Fibroblast of upper back skin (primary cell): ENCODE results near the gene SUPT6H.
A peak's percentile ranks its signal among the peaks of the same experiment; 100 is the strongest.

Experiments
- DNase-seq: peaks from one replicate; pipeline ENCODE4 v3.0.0-alpha.2; 2013

SUPT6H gene

DNA sequence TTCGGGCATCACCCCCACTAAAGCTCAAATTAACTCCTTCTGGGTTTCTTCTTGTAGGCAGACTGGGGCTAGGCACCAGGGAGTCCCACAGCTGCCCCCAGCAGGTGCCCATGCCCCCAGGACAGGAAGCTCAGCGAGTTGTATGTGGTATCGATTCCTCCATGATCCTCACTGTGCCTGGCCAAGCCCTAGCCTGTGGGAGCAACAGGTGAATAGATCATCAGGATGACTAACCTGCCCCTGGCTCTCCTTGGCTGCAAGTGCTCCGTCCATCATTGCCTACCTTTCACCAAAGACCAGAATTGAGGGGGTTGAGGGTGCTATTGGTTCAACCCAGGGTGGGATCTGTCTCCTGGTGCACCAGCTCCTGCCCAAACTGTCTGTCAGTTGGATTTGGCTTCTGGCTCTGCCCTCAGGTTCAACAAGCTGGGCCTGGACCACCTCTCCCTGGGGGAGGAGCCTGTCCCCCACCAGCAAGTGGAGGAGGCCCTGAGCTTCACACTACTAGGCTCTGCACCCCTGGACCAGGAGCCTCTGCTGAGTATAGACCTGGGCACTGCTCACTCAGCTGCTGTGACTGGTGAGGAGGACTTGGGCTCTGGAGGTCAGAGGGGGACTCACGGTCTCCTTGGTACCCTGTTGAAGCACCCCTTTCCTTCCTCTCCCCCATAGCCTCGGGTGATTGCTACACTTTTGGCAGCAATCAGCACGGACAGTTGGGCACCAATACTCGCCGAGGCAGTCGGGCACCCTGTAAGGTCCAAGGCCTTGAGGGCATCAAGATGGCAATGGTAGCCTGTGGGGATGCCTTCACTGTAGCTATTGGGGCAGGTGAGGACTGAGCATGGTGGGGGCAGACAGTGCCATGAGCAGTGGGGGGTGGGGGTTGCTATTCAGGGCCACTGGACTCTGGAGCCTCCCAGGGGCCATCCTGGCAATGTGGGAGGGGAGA is 78.7 kb downstream of the SUPT6H start:
- no peak for DNase-seq

DNA sequence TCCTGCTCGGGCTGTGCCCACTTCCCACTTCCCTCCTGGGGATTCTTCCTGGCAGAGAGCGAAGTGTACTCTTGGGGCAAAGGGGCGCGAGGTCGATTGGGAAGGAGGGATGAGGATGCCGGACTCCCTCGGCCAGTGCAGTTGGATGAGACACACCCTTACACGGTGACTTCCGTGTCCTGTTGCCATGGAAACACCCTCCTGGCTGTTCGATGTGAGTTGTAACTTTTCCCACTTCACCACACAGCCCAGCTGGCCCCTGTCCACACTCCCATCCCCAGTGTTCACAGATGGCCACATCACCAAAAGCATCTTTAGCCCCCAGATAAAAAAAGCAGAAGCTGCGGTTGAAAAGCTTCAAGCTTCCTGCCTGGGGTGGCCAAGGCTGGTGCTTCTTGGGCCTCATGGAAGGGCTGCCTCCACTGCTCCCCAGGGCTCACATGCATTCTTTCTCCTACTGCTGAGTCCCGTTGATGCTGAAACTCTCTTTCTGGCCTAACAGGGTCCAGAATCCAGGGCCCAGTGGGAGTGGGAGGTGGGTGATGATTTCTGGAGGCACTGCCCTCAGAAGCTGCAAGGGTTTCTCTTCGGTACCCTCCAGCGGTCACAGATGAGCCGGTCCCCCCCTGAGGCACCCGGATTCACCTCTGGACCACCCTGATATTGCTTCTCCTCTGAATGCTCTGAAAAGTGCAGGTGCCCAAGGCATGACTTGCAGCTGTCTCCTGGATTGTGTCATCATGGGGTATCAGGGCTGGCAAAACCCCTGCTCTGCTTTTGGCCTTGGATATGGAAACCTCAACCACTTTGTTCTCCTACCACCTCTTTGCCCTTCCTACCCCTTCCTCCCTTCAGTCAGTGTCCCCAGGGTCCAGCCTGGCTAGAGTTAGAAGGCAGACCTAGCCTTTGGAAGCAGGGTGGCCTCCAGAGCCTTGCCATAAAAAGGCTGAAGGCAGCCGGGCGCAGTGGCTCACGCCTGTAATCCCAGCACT is 79.6 kb downstream of the SUPT6H start:
- no peak for DNase-seq

DNA sequence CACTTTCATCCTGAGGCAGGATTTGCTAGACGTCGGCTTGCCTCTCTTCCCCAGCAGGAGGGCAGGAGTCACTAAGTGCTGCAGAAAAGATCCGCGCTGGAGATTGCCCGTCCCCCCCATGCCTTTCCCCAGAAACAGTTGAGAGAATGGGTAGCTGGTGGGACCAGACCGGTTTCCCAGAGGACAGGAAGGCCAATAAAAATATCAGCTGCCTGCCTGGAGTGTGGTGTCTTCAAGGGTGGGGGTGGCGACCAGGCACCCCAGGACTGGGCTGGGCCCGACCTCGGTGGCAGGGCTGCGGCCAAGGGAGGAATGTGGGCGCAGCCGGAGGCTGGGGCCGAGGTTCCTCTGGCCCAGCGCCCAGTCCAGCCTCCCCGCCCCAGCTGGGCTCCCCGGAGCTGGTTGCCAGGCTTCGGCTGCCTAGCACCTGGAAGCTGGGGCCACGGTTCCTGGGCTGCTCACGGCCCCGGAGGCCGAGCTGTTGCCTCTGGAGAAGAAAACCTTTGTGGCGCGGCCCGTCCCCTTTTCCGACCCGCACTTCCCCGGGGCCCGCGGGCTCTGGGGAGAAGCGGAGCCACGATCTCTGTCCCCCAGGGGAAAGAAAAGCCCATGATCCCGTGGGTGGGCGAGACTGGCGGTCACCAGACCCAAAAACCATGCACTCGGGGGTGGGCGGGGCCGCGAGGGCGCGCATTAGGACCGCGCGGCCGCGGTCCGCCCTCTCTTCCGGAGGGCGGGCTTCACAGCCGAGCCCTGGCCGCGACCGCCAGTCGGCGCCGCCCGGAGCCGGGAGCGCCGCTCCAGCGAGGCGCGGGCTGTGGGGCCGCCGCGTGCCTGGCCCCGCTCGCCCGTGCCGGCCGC is 81.5 kb downstream of the SUPT6H start, which contains the start of gene TRAF4:
Gene TRAF4, plus strand, starts transcription at position 769 of the 861 bp plus-strand sequence. CDS start 102 bp downstream, outside the sequence.
- peak; percentile 87 for DNase-seq

DNA sequence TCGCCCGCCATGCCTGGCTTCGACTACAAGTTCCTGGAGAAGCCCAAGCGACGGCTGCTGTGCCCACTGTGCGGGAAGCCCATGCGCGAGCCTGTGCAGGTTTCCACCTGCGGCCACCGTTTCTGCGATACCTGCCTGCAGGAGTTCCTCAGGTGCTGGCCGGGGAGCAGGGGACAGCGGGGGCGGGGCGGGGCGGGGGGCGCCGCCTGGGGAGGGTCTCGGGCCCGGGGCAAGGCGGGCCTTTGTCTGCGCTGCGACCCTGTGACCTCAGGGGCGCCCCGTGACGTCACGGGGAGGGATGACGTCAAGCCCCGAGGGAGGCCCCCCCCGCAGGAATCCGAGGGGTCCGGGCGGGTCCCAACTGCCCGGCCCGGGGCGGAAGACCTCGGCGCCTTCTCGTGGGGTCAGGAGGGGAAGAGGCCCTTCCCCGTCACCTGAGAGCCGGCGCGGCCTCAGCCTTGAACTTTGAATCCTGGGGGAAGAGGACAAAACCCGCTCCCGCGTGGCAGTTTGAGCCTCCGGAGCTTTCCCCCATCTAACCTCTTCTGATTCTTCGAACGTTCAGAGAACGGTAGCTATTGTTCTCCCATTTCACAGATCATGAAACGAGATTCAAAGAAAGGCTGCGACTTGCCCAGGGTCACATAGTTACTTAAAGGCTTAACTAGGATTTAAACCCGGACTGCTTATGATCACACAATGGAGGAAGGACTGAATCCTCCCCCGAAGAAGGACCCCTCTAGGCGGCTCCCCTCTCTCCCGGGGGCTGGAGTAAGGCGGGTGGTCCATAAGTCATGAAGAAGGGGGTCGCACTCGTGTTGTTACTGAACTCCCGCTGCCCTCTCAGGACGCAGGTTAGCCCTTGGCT is 82.3 kb downstream of the SUPT6H start:
- DNase-seq = peak; percentile 42

DNA sequence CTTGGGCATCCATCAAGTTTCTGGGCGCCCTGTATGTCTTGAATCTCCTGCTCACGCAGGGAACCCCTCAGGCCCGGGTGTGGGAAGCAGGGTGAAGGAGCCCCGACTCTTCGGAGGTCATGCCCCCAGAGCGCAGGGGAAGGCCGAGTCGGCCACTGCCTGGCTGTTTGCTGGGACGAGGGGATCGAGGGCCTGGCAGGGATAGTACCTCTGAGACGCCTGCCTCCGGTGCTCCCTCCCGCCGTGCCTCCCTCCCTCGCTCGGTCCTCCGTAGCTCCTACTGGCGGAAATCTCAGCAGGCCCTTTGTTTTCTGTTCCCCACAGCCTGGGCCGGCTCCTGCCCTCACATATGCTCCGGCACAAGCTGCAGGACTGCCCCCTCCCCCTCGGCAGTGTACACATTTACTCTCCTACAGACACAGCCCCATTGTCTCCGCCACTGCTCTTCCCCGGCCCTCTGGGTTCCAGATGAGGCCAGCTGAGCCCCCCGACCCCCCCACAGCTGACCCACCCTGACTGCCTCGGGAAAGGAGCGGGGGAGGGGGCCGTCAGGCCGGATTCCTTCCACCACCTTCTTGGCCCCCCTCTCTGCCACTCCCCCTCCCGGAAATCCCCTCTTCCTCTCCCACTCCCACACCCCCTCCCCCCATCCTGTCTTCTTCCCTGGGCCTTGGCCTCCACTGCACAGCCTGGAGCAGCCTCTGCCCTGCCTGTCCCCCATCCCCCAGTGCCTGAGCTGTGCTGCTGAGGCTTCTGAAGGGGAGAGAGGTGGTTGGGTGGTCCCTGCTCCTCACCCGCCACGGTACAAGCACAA is 83.2 kb downstream of the SUPT6H start:
- peak; percentile 48 for DNase-seq

DNA sequence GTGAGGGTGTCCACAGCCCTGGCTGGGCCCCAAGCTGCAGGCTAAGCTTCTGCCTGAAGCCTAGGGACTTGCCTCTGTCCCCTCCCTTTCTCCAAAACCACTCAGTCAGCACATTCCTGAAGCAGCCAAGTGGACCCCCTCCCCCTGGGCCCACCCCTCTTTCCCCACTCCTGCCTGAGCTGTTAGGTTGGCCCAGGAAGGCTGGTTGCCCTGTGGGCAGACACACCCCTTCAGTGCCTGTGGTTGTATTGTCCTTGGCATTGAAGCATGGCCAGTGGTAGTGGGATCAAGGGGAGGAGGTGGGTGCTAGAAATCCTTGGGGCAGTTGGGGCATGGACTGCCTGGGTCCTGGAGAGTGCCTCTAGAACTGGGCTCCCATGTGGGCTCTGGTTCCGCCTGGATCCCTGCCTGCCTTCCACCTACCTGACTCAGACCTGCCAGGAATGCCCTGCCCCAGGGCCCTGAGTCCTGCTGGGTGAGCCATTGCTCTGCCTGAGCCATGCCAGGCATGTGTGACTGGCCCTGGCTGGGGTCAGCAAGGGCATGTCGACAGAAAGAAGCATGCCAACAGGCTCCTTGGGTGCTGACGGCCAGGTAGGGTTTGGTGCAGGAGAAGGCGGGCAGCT is 83.9 kb downstream of the SUPT6H start:
- DNase-seq = no peak

DNA sequence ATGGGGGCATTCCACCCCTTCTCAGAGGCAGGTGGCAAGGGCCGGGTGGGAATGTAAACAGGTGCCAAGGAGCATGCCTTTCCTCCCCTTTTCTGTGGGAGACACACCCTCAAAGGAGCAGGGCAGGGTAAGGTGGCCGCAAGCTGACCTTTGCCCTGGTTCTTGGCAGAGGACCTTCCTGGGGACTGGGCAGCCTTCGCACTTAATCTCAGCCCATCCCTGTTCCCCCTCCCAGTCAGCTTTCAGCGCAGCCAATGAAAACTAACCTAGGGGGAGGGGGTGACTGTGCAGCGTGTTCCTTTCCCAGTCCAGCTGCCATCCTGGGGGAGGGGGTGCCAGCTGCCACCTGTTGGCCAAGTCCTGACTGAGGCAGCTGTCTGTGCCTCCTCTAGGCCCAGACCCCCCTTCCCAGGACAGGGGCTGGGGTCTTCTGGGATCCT is 84.6 kb downstream of the SUPT6H start:
- no peak for DNase-seq

DNA sequence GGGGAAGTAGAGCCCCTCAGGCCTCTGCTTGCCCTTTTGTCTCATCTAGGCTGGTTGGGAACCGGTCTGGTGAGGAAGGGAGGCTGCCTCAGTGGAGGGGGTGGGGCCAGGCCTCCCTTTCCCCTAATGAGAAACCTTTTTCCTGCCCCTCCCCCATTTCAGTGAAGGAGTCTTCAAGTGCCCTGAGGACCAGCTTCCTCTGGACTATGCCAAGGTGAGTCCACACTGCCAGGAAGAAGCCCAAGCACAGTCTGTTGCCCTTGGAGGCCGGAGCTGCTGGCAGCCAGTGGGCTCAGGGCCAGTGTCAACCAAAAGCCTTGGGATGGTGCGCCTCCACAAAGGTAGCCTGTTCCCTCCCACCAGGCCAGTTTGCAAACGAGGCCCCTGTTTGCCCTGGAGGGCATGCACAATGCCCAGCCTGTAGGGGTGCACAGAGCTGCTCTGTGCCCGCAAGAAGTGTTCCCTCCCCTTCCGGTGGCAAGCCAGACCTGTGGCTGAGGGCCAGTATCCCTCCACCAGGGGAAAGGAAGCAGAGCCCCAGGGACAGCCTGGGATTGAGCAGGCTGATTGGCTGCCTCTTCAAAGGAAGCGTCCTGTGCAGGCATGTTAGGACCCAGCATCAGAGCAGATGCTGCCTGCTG is 85.2 kb downstream of the SUPT6H start:
- DNase-seq = no peak

DNA sequence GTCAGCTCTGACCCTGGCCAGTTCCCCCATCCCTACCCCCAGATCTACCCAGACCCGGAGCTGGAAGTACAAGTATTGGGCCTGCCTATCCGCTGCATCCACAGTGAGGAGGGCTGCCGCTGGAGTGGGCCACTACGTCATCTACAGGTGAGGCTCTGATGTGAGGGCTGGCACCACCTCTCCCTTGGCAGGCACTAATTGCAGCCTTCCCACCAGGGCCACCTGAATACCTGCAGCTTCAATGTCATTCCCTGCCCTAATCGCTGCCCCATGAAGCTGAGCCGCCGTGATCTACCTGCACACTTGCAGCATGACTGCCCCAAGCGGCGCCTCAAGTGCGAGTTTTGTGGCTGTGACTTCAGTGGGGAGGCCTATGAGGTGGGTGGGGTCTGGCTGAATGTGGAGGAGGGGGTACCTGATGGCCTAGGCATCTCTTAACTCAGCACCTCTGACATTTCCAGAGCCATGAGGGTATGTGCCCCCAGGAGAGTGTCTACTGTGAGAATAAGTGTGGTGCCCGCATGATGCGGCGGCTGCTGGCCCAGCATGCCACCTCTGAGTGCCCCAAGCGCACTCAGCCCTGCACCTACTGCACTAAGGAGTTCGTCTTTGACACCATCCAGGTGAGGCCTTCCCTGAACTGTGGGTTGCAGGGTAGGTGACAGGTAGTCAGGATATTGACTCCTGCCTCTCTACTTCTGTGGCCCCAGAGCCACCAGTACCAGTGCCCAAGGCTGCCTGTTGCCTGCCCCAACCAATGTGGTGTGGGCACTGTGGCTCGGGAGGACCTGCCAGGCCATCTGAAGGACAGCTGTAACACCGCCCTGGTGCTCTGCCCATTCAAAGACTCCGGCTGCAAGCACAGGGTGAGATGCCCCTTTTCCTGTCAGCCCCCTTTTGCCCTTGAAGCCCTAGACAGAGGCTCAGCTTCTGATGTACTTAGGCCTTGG is 86.1 kb downstream of the SUPT6H start:
- no peak for DNase-seq

DNA sequence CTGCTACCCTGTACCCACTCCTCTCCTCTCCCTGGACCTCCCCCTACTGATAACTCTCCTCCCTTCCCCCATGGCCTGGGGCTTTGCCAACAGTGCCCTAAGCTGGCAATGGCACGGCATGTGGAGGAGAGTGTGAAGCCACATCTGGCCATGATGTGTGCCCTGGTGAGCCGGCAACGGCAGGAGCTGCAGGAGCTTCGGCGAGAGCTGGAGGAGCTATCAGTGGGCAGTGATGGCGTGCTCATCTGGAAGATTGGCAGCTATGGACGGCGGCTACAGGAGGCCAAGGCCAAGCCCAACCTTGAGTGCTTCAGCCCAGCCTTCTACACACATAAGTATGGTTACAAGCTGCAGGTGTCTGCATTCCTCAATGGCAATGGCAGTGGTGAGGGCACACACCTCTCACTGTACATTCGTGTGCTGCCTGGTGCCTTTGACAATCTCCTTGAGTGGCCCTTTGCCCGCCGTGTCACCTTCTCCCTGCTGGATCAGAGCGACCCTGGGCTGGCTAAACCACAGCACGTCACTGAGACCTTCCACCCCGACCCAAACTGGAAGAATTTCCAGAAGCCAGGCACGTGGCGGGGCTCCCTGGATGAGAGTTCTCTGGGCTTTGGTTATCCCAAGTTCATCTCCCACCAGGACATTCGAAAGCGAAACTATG is 87.0 kb downstream of the SUPT6H start:
- DNase-seq = no peak

DNA sequence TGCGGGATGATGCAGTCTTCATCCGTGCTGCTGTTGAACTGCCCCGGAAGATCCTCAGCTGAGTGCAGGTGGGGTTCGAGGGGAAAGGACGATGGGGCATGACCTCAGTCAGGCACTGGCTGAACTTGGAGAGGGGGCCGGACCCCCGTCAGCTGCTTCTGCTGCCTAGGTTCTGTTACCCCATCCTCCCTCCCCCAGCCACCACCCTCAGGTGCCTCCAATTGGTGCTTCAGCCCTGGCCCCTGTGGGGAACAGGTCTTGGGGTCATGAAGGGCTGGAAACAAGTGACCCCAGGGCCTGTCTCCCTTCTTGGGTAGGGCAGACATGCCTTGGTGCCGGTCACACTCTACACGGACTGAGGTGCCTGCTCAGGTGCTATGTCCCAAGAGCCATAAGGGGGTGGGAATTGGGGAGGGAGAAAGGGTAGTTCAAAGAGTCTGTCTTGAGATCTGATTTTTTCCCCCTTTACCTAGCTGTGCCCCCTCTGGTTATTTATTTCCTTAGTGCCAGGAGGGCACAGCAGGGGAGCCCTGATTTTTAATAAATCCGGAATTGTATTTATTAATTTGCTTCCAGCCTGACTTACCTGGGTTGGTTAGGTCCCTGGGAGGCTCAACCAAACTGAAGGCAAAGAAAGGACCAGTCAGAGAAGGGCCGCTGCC is 87.6 kb downstream of the SUPT6H start:
- no peak for DNase-seq

DNA sequence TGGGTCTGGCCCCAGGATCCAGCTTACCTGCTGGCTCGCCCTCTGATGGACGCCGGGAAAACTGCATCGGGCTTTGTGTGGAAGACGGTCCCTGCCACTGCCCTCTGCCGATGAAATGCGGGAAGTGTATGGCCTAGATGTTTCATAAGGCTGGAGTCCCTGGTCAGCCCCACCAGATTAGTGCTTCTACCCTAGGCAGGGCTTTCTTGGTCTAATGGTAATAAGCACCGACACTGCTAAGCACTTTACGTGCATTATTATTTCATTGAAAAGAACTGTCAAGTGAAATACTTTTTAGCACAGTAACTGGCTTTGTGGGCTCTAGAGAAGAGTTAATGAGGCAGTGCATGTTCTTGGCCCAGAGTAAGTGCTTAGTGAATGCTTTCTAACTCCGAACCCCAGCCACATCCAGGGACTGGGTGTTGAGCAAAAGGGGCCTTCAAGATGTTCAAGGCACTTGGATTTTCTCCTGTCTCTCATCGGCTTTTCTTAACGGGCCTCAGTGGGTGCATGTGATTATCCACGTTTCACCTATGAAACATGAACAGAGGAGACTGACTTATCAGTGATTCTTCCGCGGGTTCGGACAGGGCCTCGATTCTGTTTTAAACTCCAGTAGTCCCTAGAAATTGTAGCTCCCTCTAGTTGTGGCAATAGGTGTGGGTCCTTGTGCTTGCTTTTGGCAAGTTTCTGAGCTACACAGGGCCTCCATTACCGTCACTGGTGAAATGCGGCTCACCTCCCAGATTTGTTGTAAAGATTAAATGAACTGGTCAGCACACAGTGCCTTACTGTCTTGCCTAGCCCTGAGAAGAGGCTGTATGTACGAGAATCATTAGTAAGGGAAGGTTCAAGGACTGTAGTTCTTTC is 88.4 kb downstream of the SUPT6H start:
- peak; percentile 89 for DNase-seq

DNA sequence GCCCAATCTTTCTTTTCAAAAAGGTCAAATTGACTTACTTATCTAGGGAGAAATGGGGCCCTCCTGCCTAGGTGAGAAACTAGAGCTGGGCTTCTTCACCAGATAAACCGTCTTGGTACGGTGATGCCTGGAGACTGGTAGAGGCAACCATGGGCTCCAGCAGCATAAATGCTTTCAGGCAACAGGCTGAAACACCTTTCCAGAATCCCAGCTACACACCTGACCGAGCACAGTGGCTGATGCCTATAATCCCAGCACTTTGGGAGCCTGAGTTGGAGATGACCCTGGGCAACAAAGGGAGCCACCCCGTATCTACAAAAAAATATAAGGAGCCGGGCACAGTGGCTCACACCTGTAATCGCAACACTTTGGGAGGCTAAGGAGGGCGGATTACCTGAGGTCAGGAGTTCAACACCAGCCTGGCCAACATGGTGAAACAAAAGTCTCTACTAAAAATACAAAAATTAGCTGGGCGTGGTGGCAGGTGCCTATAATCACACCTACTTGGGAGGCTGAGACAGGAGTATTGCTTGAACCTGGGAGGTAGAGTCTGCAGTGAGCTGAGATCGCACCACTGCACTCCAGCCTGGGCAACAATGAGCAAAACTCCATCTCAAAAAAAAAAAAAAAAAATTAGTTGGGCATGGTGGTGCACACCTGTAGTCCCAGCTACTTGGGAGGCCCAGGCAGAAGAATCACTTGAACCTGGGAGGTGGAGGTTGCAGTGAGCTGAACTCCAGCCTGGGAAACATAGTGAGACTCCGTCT is 89.8 kb downstream of the SUPT6H start:
- DNase-seq = no peak
